Measurements from ENCODE around the gene OSGEP.

- TF ChIP-seq EZH2phosphoT487 (IDR thresholded peaks at IDR 0.05) (no peak), CTCF (IDR thresholded peaks at IDR 0.05) (no peak), EZH2 (IDR thresholded peaks at IDR 0.05) (no peak)
These were observed 40.5 kb upstream of the OSGEP start for GRCh38 chr14:20494935-20495766.
